Liver (tissue), 9 donors: ENCODE measurements around the gene ATP2B1. TPM values are rescaled to one million over a fixed set of nuclear protein-coding genes. Genes with fewer than 3 reads are reported as not detected.

Source experiments
- DNase-seq: peaks from one replicate; pipeline ENCODE4 v3.0.0-alpha.2; 2017; ENCODE audit warnings: low spot score
- H3K27ac ChIP-seq, 2 donors: one replicate each; pipeline ENCODE4 v1.7.0; 2013; ENCODE audit warnings: inconsistent platforms in 2 of 2, low read length in 2 of 2, control low read depth in 1 of 2, low read depth in 1 of 2, mild to moderate bottlenecking in 1 of 2
- H3K27me3 ChIP-seq, 4 donors: one replicate each; pipeline versions ENCODE4 v1.6.1 to v1.7.0; 2013; ENCODE audit warnings: low read length in 3 of 4, inconsistent platforms in 1 of 4, mild to moderate bottlenecking in 1 of 4, moderate library complexity in 1 of 4; ENCODE audit not compliant: control insufficient read depth in 4 of 4, insufficient read depth in 4 of 4
- H3K36me3 ChIP-seq, 4 donors: one replicate each; pipeline versions ENCODE4 v1.6.1 to v1.7.0; 2013; ENCODE audit warnings: low read length in 3 of 4, mild to moderate bottlenecking in 3 of 4, low read depth in 1 of 4, moderate library complexity in 1 of 4; ENCODE audit not compliant: control insufficient read depth in 4 of 4, insufficient read depth in 3 of 4
- H3K4me1 ChIP-seq, 4 donors: one replicate each; pipeline versions ENCODE4 v1.6.1 to v1.7.0; 2013; ENCODE audit warnings: low read length in 3 of 4, mild to moderate bottlenecking in 3 of 4, moderate library complexity in 1 of 4; ENCODE audit not compliant: control insufficient read depth in 4 of 4, insufficient read depth in 4 of 4
- H3K4me3 ChIP-seq, 3 donors: one replicate each; pipeline versions ENCODE4 v1.6.1 to v1.7.0; 2013; ENCODE audit warnings: low read length in 3 of 3, control low read depth in 1 of 3, low read depth in 1 of 3, mild to moderate bottlenecking in 1 of 3
- H3K9ac ChIP-seq, 2 donors: one replicate each; pipeline ENCODE4 v1.7.0; 2013; ENCODE audit warnings: low read length in 2 of 2, mild to moderate bottlenecking in 2 of 2, moderate library complexity in 2 of 2, control low read depth in 1 of 2, low read depth in 1 of 2
- H3K9me3 ChIP-seq, 4 donors: one replicate each; pipeline versions ENCODE4 v1.6.1 to v1.7.0; 2013; ENCODE audit warnings: low read length in 3 of 4; ENCODE audit not compliant: control insufficient read depth in 4 of 4
- FOXA2 ChIP-seq: IDR thresholded peaks from 2 replicates; pipeline ENCODE4 v1.6.1; 2016; ENCODE audit warnings: antibody characterized with exemption
- HNF4A ChIP-seq, 2 donors: conservative IDR thresholded peaks; 2 replicates each; pipeline ENCODE4 v1.6.1; 2016; ENCODE audit warnings: antibody characterized with exemption in 2 of 2, mild to moderate bottlenecking in 2 of 2
- HNF4G ChIP-seq: IDR thresholded peaks from 2 replicates; pipeline ENCODE4 v1.6.1; 2016; ENCODE audit warnings: antibody characterized with exemption
- JUND ChIP-seq, 2 donors: IDR thresholded peaks; 2 replicates each; pipeline ENCODE4 v1.6.1; 2016; ENCODE audit warnings: antibody characterized with exemption in 2 of 2
- NR2F2 ChIP-seq: IDR thresholded peaks from 2 replicates; pipeline ENCODE4 v1.6.1; 2016; ENCODE audit warnings: antibody characterized with exemption
- RAD21 ChIP-seq, 2 donors: IDR thresholded peaks; 2 replicates each; pipeline ENCODE4 v1.6.1; 2016; ENCODE audit warnings: antibody characterized with exemption in 2 of 2, mild to moderate bottlenecking in 2 of 2
- SP1 ChIP-seq: IDR thresholded peaks from 2 replicates; pipeline ENCODE4 v1.6.1; 2018; ENCODE audit warnings: antibody characterized with exemption, mild to moderate bottlenecking
- TAF1 ChIP-seq: conservative IDR thresholded peaks from 2 replicates; pipeline ENCODE4 v1.6.1; 2016; ENCODE audit warnings: antibody characterized with exemption, mild to moderate bottlenecking
- YY1 ChIP-seq: IDR thresholded peaks from 2 replicates; pipeline ENCODE4 v1.6.1; 2016; ENCODE audit warnings: antibody characterized with exemption, mild to moderate bottlenecking
- WGBS: extraction: QIAGEN DNeasy Blood & Tissue Kit; methylation state at CpG from one replicate; pipeline ENCODE4 v1.1.7; 2013; 5-methylcytosine and 5-hydroxymethylcytosine counted together
- polyA plus RNA-seq, 2 donors: library from polyadenylated mRNA; stranded (reverse) in 1 of 2; unstranded in 1 of 2; fragments of 200-250 nt in 1 of 2; fragments of >200 nt in 1 of 2; fragmentation: Nextera tagmentation in 1 of 2; extraction: Ambion mirVana in 1 of 2; gene quantifications; one replicate each; pipeline versions ENCODE4 v1.2.1 to v1.2.3, GENCODE V29; 2013 to 2015
- total RNA-seq, 2 donors: library from RNA; depleted of rRNA; stranded (reverse); fragments of >200 nt; gene quantifications; one replicate each; pipeline ENCODE4 v1.2.3, GENCODE V29; 2014
- TF ChIP-seq, protein P1 (sequence below): IDR thresholded peaks from 2 replicates; pipeline ENCODE4 v1.6.1; 2016; ENCODE audit warnings: antibody characterized with exemption
- TF ChIP-seq, protein P2 (sequence below): IDR thresholded peaks from 2 replicates; pipeline ENCODE4 v1.6.1; 2016; ENCODE audit warnings: antibody characterized with exemption
- TF ChIP-seq, protein P3 (sequence below): IDR thresholded peaks from 2 replicates; pipeline ENCODE4 v1.6.1; 2016; ENCODE audit warnings: antibody characterized with exemption, mild to moderate bottlenecking
- TF ChIP-seq, protein P4 (sequence below): IDR thresholded peaks from 2 replicates; pipeline ENCODE4 v1.6.1; 2016; ENCODE audit warnings: antibody characterized with exemption
- donor health status: healthy.
- donor health status: healthy.
- donor health status: healthy.
- donor health status: healthy.
- donor health status: healthy.

Gene ATP2B1
- total and polyA plus RNA-seq, 4 donors = 7.3 to 41.1 (median 22.8) TPM

DNA sequence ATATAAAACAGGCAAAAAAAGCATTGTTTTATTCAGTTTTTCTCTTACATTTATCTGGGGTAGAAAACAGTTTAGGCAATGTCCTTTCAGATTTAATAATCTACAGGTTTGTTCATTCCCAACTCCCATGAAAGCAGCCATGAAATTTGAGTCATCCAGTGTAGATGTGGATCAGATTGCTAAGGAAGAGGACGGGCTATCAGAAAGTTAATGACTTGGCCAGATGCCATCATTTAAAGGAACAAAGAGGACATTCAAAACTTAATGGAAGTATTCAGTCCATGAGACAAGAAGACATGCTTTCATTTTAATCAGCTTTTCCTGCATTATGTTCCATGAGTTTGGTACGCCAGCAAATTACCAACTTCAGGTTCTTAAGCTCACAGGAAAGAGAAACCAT lies 151.7 kb downstream of the ATP2B1 start:
- no peaks in the 10 kb centered on the region for H3K9me3 ChIP-seq
- H3K27ac ChIP-seq = no peak overlapping the region
- no peak for DNase-seq
- H3K4me1 ChIP-seq = no peaks in the 10 kb centered on the region
- no peaks in the 10 kb centered on the region for H3K27me3 ChIP-seq
- no peak overlapping the region for H3K4me3 ChIP-seq
- WGBS = 81% methylated on average over 2 of the region's 2 CpGs
- H3K9ac ChIP-seq = no peak overlapping the region
- TF ChIP-seq YY1 = no peak
- TF ChIP-seq HNF4G = no peak
- TF ChIP-seq, protein P1, sequence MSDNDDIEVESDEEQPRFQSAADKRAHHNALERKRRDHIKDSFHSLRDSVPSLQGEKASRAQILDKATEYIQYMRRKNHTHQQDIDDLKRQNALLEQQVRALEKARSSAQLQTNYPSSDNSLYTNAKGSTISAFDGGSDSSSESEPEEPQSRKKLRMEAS = no peak
- no peak for TF ChIP-seq NR2F2
- TF ChIP-seq, protein P2, sequence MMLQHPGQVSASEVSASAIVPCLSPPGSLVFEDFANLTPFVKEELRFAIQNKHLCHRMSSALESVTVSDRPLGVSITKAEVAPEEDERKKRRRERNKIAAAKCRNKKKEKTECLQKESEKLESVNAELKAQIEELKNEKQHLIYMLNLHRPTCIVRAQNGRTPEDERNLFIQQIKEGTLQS = no peak
- no peak for TF ChIP-seq JUND (IDR thresholded peaks at IDR 0.05)
- H3K36me3 ChIP-seq = no peaks in the 10 kb centered on the region

DNA sequence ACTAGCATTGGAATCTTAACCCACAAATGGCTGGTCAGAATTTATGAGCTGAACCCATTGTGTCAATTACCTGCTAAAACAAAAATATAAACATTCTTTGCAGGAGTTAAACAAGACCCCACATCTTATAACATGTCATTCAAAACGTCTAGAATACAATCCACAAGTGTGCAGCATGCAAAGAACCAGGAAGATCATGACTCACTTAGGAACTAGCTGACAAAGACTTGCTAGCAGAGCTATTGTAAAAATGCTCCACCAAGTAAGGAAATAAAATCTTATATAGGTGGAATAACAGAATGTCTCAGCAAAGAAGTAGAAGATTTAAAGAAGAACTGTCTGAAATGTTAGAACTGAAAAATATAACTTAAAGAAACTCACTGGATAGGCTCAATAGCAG lies 156.3 kb downstream of the ATP2B1 start:
- TF ChIP-seq, protein P3, sequence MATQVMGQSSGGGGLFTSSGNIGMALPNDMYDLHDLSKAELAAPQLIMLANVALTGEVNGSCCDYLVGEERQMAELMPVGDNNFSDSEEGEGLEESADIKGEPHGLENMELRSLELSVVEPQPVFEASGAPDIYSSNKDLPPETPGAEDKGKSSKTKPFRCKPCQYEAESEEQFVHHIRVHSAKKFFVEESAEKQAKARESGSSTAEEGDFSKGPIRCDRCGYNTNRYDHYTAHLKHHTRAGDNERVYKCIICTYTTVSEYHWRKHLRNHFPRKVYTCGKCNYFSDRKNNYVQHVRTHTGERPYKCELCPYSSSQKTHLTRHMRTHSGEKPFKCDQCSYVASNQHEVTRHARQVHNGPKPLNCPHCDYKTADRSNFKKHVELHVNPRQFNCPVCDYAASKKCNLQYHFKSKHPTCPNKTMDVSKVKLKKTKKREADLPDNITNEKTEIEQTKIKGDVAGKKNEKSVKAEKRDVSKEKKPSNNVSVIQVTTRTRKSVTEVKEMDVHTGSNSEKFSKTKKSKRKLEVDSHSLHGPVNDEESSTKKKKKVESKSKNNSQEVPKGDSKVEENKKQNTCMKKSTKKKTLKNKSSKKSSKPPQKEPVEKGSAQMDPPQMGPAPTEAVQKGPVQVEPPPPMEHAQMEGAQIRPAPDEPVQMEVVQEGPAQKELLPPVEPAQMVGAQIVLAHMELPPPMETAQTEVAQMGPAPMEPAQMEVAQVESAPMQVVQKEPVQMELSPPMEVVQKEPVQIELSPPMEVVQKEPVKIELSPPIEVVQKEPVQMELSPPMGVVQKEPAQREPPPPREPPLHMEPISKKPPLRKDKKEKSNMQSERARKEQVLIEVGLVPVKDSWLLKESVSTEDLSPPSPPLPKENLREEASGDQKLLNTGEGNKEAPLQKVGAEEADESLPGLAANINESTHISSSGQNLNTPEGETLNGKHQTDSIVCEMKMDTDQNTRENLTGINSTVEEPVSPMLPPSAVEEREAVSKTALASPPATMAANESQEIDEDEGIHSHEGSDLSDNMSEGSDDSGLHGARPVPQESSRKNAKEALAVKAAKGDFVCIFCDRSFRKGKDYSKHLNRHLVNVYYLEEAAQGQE = no peak
- no peak for TF ChIP-seq NR2F2
- TF ChIP-seq TAF1 = no peak
- TF ChIP-seq HNF4A (conservative IDR thresholded peaks at IDR 0.05) = no peak
- TF ChIP-seq HNF4G = no peak
- TF ChIP-seq SP1 = no peak
- TF ChIP-seq JUND (IDR thresholded peaks at IDR 0.05) = no peak
- TF ChIP-seq, protein P4, sequence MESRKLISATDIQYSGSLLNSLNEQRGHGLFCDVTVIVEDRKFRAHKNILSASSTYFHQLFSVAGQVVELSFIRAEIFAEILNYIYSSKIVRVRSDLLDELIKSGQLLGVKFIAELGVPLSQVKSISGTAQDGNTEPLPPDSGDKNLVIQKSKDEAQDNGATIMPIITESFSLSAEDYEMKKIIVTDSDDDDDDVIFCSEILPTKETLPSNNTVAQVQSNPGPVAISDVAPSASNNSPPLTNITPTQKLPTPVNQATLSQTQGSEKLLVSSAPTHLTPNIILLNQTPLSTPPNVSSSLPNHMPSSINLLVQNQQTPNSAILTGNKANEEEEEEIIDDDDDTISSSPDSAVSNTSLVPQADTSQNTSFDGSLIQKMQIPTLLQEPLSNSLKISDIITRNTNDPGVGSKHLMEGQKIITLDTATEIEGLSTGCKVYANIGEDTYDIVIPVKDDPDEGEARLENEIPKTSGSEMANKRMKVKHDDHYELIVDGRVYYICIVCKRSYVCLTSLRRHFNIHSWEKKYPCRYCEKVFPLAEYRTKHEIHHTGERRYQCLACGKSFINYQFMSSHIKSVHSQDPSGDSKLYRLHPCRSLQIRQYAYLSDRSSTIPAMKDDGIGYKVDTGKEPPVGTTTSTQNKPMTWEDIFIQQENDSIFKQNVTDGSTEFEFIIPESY = no peak
- no peak for DNase-seq
- Histone ChIP-seq H3K9ac (no peak overlapping the region), H3K9me3 (no peaks in the 10 kb centered on the region), H3K27ac (no peak overlapping the region), H3K36me3 (no peaks in the 10 kb centered on the region), H3K27me3 (no peaks in the 10 kb centered on the region), H3K4me1 (no peaks in the 10 kb centered on the region), H3K4me3 (no peak overlapping the region)
- WGBS = 51% methylated on average over 1 of the region's 1 CpG

DNA sequence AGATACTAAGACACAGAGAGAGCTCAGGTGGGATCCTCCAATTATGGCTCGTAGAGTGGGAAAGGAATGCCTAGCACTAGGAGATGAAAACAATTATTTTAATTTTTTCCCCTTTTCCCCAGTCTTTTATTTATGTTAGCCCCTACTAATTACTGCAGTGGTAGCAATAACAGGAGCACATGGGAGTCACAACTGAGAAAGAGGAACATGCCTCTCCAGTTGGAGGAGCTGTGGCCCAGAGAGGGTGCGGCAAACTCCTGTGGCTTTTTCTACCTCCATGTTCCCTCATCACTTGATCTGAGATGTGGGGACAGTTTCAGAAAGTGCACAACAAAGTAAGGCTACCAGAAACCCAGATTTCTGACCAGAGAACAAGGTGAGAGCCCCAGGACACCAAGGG lies 156.9 kb downstream of the ATP2B1 start:
- H3K36me3 ChIP-seq = no peaks in the 10 kb centered on the region
- no peaks in the 10 kb centered on the region for H3K9me3 ChIP-seq
- no peak for DNase-seq
- H3K4me3 ChIP-seq = no peak overlapping the region
- H3K27me3 ChIP-seq = no peaks in the 10 kb centered on the region
- no peak overlapping the region for H3K9ac ChIP-seq
- H3K4me1 ChIP-seq = no peaks in the 10 kb centered on the region
- no peak overlapping the region for H3K27ac ChIP-seq
- 97% methylated on average over 2 of the region's 2 CpGs for WGBS
- TF ChIP-seq TAF1 (no peak), HNF4G (no peak), HNF4A (conservative IDR thresholded peaks at IDR 0.05) (no peak), FOXA2 (no peak), JUND (IDR thresholded peaks at IDR 0.05) (no peak), SP1 (no peak), RAD21 (IDR thresholded peaks at IDR 0.05) (no peak)
- TF ChIP-seq, protein P4 = no peak
- TF ChIP-seq, protein P3 = no peak
